ENCODE results near the gene LTB.
"Not testable (repeated sequence)": the region's sequence is repeated elsewhere in the genome, so short reads cannot be mapped to it uniquely, and the experiment has no call there.

LTB gene

GRCh38 chr6:31575335-31575901 lies 6.8 kb downstream of the LTB start, which contains the start of gene TNF:
Gene TNF (plus strand): TSS chr6:31575565. CDS start chr6:31575742, 177 bp downstream.
- DNase-seq = no peak

- no peak for DNase-seq
Observed at GRCh38 chr6:31574106-31575061, 7.8 kb downstream of the LTB start.

- DNase-seq = no peak
Observed at GRCh38 chr6:31573239-31574105, 8.8 kb downstream of the LTB start.

- no peak for DNase-seq
Observed at GRCh38 chr6:31572041-31572911, 9.9 kb downstream of the LTB start, which contains the start of gene LTA. Gene LTA (plus strand): TSS chr6:31572289. CDS start chr6:31572743, 454 bp downstream.

GRCh38 chr6:31569861-31570536 lies 12.2 kb downstream of the LTB start:
- no peak for DNase-seq

GRCh38 chr6:31568537-31568961 lies 13.7 kb downstream of the LTB start:
- DNase-seq = no peak

- DNase-seq = no peak
Observed at GRCh38 chr6:31567531-31568370, 14.5 kb downstream of the LTB start.

GRCh38 chr6:31560697-31561058 lies 21.5 kb downstream of the LTB start:
- DNase-seq = no peak

- DNase-seq = no peak
Observed at GRCh38 chr6:31559958-31560696, 22.1 kb downstream of the LTB start.

- DNase-seq = no peak
Observed at GRCh38 chr6:31559606-31559957, 22.6 kb downstream of the LTB start.

- no peak for DNase-seq
Observed at GRCh38 chr6:31558631-31559500, 23.4 kb downstream of the LTB start.

GRCh38 chr6:31558318-31558625 lies 24.0 kb downstream of the LTB start:
- DNase-seq = no peak

GRCh38 chr6:31557443-31558317 lies 24.5 kb downstream of the LTB start:
- DNase-seq = no peak

- DNase-seq = no peak
Observed at GRCh38 chr6:31556307-31556706, 25.9 kb downstream of the LTB start.

GRCh38 chr6:31551371-31551770 lies 30.9 kb downstream of the LTB start:
- not testable (repeated sequence) for DNase-seq

- DNase-seq = no peak
Observed at GRCh38 chr6:31548544-31548873, 33.7 kb downstream of the LTB start.

GRCh38 chr6:31547727-31548543 lies 34.3 kb downstream of the LTB start:
- no peak for DNase-seq

All from NCI-H1417 treated with DMSO at 0.1 percent for 48 hours (cell line).